ENCODE measurements around the gene CRY1.

CRY1 gene

GRCh38 chr12:106956048-106956578 is 137.2 kb downstream of the CRY1 start:
- peaks cover 22% of the 10 kb centered on the region for H3K4me1 Mint-ChIP-seq (ENCODE audit: low read depth)
- peak overlapping the region; percentile 99 for H3K4me3 Mint-ChIP-seq
- H3K36me3 Mint-ChIP-seq (ENCODE audit: low read depth), result peaks cover 2% of the 10 kb centered on the region
- H3K27me3 Mint-ChIP-seq (ENCODE audit: low read depth), result peaks cover 3% of the 10 kb centered on the region
- no peaks in the 10 kb centered on the region for H3K9me3 Mint-ChIP-seq
- peak overlapping the region; percentile 97 for H3K27ac Mint-ChIP-seq

GRCh38 chr12:106955377-106956047 is 137.8 kb downstream of the CRY1 start, which contains the start of gene TMEM263:
Gene TMEM263, plus strand, starts transcription at chr12:106955907. Its CDS starts 11,210 bp downstream, at chr12:106967117.
- Mint-ChIP-seq H3K27me3 (ENCODE audit: low read depth) (peaks cover 3% of the 10 kb centered on the region), H3K27ac (peak within 1 kb of the TSS; percentile 97), H3K9me3 (no peaks in the 10 kb centered on the region)

GRCh38 chr12:106954462-106955376 is 138.6 kb downstream of the CRY1 start:
- Mint-ChIP-seq H3K4me1 (ENCODE audit: low read depth) (peaks cover 19% of the 10 kb centered on the region), H3K27me3 (ENCODE audit: low read depth) (peaks cover 7% of the 10 kb centered on the region), H3K36me3 (ENCODE audit: low read depth) (peaks cover 3% of the 10 kb centered on the region), H3K4me3 (peak overlapping the region; percentile 88), H3K27ac (peak overlapping the region; percentile 91), H3K9me3 (peaks cover 4% of the 10 kb centered on the region)

More at GRCh38 chr12:106955377-106956047, 137.8 kb downstream of the CRY1 start, which contains the start of gene TMEM263:
- Mint-ChIP-seq H3K4me1 (ENCODE audit: low read depth) (peaks cover 19% of the 10 kb centered on the region), H3K36me3 (ENCODE audit: low read depth) (no peaks in the 10 kb centered on the region), H3K4me3 (peak within 1 kb of the TSS; percentile 99)

GRCh38 chr12:106953352-106954250 is 139.7 kb downstream of the CRY1 start:
- peaks cover 15% of the 10 kb centered on the region for H3K9me3 Mint-ChIP-seq
- H3K4me1 Mint-ChIP-seq (ENCODE audit: low read depth), result peaks cover 15% of the 10 kb centered on the region
- H3K27ac Mint-ChIP-seq, result no peak overlapping the region
- peak overlapping the region; percentile 33 for H3K4me3 Mint-ChIP-seq
- peaks cover 4% of the 10 kb centered on the region for H3K36me3 Mint-ChIP-seq (ENCODE audit: low read depth)
- H3K27me3 Mint-ChIP-seq (ENCODE audit: low read depth), result peaks cover 8% of the 10 kb centered on the region

- Mint-ChIP-seq H3K27ac (no peak overlapping the region), H3K4me1 (ENCODE audit: low read depth) (peaks cover 2% of the 10 kb centered on the region), H3K27me3 (ENCODE audit: low read depth) (peaks cover 11% of the 10 kb centered on the region), H3K36me3 (ENCODE audit: low read depth) (peaks cover 4% of the 10 kb centered on the region), H3K4me3 (no peak overlapping the region), H3K9me3 (peaks cover 31% of the 10 kb centered on the region)
Measured at GRCh38 chr12:106950591-106950990, 142.8 kb downstream of the CRY1 start.

- Mint-ChIP-seq H3K4me1 (ENCODE audit: low read depth) (no peaks in the 10 kb centered on the region), H3K27me3 (ENCODE audit: low read depth) (peaks cover 13% of the 10 kb centered on the region), H3K9me3 (peaks cover 35% of the 10 kb centered on the region), H3K4me3 (no peak overlapping the region), H3K36me3 (ENCODE audit: low read depth) (peaks cover 4% of the 10 kb centered on the region), H3K27ac (no peak overlapping the region)
Measured at GRCh38 chr12:106947461-106947860, 145.9 kb downstream of the CRY1 start.

GRCh38 chr12:106945261-106945851 is 148.0 kb downstream of the CRY1 start:
- H3K36me3 Mint-ChIP-seq (ENCODE audit: low read depth), result peaks cover 4% of the 10 kb centered on the region
- H3K4me1 Mint-ChIP-seq (ENCODE audit: low read depth), result no peaks in the 10 kb centered on the region
- no peak overlapping the region for H3K4me3 Mint-ChIP-seq
- peaks cover 14% of the 10 kb centered on the region for H3K27me3 Mint-ChIP-seq (ENCODE audit: low read depth)
- peaks cover 35% of the 10 kb centered on the region for H3K9me3 Mint-ChIP-seq
- no peak overlapping the region for H3K27ac Mint-ChIP-seq

GRCh38 chr12:106942775-106943174 is 150.6 kb downstream of the CRY1 start:
- peaks cover 11% of the 10 kb centered on the region for H3K9me3 Mint-ChIP-seq
- H3K4me3 Mint-ChIP-seq, result no peak overlapping the region
- no peaks in the 10 kb centered on the region for H3K36me3 Mint-ChIP-seq (ENCODE audit: low read depth)
- H3K4me1 Mint-ChIP-seq (ENCODE audit: low read depth), result no peaks in the 10 kb centered on the region
- no peak overlapping the region for H3K27ac Mint-ChIP-seq
- peaks cover 7% of the 10 kb centered on the region for H3K27me3 Mint-ChIP-seq (ENCODE audit: low read depth)

- no peak overlapping the region for H3K4me3 Mint-ChIP-seq
- H3K27me3 Mint-ChIP-seq (ENCODE audit: low read depth), result peaks cover 7% of the 10 kb centered on the region
- peaks cover 3% of the 10 kb centered on the region for H3K9me3 Mint-ChIP-seq
- H3K36me3 Mint-ChIP-seq (ENCODE audit: low read depth), result no peaks in the 10 kb centered on the region
- no peak overlapping the region for H3K27ac Mint-ChIP-seq
- no peaks in the 10 kb centered on the region for H3K4me1 Mint-ChIP-seq (ENCODE audit: low read depth)
Measured at GRCh38 chr12:106941481-106942156, 151.7 kb downstream of the CRY1 start.
